Myocyte (in vitro differentiated cells): Measurements from ENCODE around the gene CPE. TPM values are rescaled to one million over a fixed set of nuclear protein-coding genes. Genes with fewer than 3 reads are reported as not detected.

Source experiments
- DNase-seq: peaks from one replicate; pipeline ENCODE4 v3.0.0-alpha.2; 2012; ENCODE audit warnings: low read depth
- microRNA counts: library from miRNA; unstranded; fragments of <30 nt; microRNA quantifications from one replicate; lab custom pipeline; 2016
- microRNA-seq: library from miRNA; unstranded; fragments of <30 nt; microRNA quantifications from one replicate; pipeline ENCODE4, GENCODE V29; 2016
- total RNA-seq: library from RNA; depleted of rRNA; stranded (reverse); fragments of >200 nt; gene quantifications from 2 replicates; pipeline ENCODE4 v1.2.3, GENCODE V29; 2014

Gene CPE
- total RNA-seq, 1 donor from 2014 or later = 3.2 TPM

GRCh38 chr4:165542476-165542875 lies 163.7 kb downstream of the CPE start:
- no peak for DNase-seq

MicroRNA genes within 50 kb of the gene (microRNA counts, 767-probe panel; counts per million panel counts)
- not detected for microRNA hsa-miR-578 (lab: Ali Mortazavi, UCI)

Small RNAs within 50 kb of the gene (microRNA-seq; reads per million reads assigned to microRNA genes)
- gene MIR578 = not detected

Other genes with a start within 250 kb of the CPE start
- 31.4 and 33.2 TPM in 2 replicates for gene KLHL2, start 171.4 kb upstream of the CPE start, total RNA-seq
- gene MSMO1, start 51.3 kb upstream of the CPE start, total RNA-seq = 216 and 354 TPM in 2 replicates